ENCODE measurements around the gene FAF1.

Gene FAF1

DNA sequence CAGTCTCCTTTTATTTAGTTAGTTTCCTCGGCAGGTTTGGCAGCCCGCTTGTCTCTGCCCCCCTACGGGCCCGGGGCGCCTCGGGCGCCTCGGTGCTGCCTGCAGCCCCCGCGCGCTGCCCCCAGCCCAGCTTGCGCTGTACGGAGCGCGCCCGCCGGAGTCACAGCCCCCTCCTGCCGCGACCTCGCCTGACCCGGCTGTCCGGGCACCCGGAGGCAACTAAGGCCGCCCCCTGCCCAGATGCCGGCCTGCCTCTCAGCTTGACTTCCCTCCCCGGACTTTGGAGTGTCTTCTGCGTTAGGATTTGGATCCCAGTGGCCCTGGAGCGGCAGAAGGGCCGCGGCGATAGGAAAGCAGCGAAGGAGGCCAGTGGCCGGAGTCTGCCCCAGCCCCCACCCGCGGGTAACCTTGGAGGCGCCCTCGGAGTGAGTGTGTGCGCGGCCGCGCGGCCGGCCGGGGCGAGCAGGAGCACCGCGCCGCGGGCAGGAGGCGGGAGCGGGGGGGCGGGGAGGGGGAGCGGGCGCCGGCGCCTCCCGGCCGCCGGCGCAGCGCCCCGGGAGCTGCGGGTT is 17.6 kb upstream of the FAF1 start:
- Histone ChIP-seq H3K36me3 (ENCODE audit: control insufficient read depth in 1 of 2, insufficient read depth in 2 of 2, low read length in 2 of 2) (no peaks in the 10 kb centered on the region), H3K27ac (ENCODE audit: low read length) (peak overlapping the region; percentile 86), H3K4me3 (ENCODE audit: low read depth in 1 of 2, low read length in 2 of 2) (peak overlapping the region; percentile 88 to 93), H3K9me3 (ENCODE audit: control insufficient read depth in 1 of 2, low read length in 2 of 2) (no peaks in the 10 kb centered on the region), H3K4me1 (ENCODE audit: control insufficient read depth in 1 of 2, insufficient read depth in 2 of 2, low read length in 2 of 2) (peaks cover 0 to 3% of the 10 kb centered on the region in 2 donors), H3K27me3 (ENCODE audit: low read depth, low read length) (peaks cover 8% of the 10 kb centered on the region)

DNA sequence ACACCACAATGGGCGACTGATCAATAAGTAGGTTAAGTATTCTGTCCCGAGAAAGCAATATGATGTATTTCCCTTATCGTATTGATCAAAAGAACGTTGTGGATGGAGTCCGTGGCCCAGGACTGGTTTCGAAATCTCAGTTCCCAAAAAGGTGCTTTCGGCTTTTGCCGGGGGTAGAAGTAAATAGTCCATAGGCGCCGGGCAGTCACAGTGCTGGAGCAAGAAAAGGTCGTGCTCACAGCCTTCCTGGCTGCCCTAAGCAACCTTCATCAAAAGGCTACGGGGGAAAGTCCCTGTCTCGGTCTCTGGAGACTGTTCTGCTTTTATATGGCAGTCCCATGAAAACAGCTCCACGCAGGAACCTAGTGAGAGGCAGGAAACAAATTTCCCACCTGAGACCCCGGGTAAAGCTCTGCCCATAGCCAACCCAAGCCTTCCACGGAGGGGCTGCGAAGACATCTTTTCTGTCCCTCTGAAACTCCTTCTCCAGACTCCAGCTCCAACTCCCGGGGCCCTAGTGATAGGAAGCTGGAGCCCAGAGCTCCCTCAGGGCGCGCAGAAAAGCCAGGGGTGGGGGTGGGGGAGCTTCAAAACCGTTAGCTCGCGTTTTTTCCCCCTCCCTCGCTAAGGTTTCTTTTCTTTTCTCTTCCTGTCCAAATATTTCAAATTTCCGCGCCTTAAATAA is 17.0 kb upstream of the FAF1 start:
- no peaks in the 10 kb centered on the region for H3K36me3 ChIP-seq (ENCODE audit: control insufficient read depth in 1 of 2, insufficient read depth in 2 of 2, low read length in 2 of 2)
- peaks cover 8% of the 10 kb centered on the region for H3K27me3 ChIP-seq (ENCODE audit: low read depth, low read length)
- peak overlapping the region; percentile 86 for H3K27ac ChIP-seq (ENCODE audit: low read length)
- H3K9me3 ChIP-seq (ENCODE audit: control insufficient read depth in 1 of 2, low read length in 2 of 2) = no peaks in the 10 kb centered on the region
- H3K4me3 ChIP-seq (ENCODE audit: low read depth in 1 of 2, low read length in 2 of 2) = peak overlapping the region; percentile 88 to 93
- H3K4me1 ChIP-seq (ENCODE audit: control insufficient read depth in 1 of 2, insufficient read depth in 2 of 2, low read length in 2 of 2) = peaks cover 0 to 3% of the 10 kb centered on the region in 2 donors

DNA sequence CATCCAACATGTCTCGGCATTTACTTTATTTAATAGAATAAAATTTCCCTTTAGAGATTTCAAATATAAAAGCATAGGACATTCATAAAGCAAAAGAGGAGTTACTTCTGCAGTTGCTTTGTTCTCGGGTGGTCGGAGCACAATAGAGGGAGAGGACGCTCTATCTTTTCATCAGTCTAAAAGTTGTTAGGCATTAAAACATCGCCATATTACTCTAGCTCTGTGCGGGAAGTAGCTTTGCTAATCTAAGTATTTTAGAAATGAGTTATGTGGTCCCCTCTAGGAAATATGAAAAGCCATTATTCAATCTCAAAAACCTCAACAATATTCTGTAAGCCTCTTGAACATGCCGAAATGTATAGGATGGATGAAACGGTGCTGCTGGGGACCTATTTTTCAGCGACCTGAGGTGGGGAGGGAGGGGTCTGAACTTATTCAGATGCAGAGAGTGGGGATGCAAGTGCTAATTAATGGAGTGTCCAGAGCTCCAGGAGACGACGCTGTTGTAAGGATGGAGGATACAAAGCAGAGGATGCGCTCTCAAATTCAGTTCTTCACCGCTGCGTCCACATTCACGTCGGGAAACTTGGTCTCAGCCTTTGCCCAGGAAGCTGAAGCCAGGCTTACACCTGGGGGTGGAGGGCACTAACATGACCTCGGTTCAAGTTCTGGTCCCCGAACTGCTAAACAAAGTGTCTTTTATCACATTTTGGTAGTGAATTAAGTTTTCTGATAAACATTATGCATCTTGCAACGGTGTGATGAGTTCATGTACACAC is 16.2 kb upstream of the FAF1 start:
- peaks cover 8% of the 10 kb centered on the region for H3K27me3 ChIP-seq (ENCODE audit: low read depth, low read length)
- H3K4me1 ChIP-seq (ENCODE audit: control insufficient read depth in 1 of 2, insufficient read depth in 2 of 2, low read length in 2 of 2) = peaks cover 0 to 3% of the 10 kb centered on the region in 2 donors
- no peaks in the 10 kb centered on the region for H3K36me3 ChIP-seq (ENCODE audit: control insufficient read depth in 1 of 2, insufficient read depth in 2 of 2, low read length in 2 of 2)
- H3K9me3 ChIP-seq (ENCODE audit: control insufficient read depth in 1 of 2, low read length in 2 of 2) = no peaks in the 10 kb centered on the region
- H3K4me3 ChIP-seq (ENCODE audit: low read depth in 1 of 2, low read length in 2 of 2) = peak overlapping the region; percentile 88 to 93
- peak overlapping the region; percentile 86 for H3K27ac ChIP-seq (ENCODE audit: low read length)

DNA sequence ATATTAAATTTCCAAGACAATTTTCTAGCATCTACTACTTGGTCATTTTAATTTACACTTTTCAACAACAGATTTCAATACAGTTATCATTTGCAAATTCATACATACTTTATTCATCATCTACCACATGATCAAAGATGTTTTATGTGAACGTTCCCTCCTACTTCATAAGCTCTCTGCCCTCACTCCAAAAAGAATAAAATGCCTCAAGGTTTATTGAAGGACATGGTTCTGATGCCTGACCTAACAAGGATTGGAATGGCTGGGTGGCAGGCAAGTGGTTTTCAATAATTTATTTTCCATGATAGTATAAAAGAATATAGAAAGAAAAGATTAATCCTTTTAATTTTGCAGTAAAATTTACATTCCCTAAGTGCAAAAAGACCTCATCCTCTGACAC is 15.4 kb upstream of the FAF1 start:
- Histone ChIP-seq H3K9me3 (ENCODE audit: control insufficient read depth in 1 of 2, low read length in 2 of 2) (no peaks in the 10 kb centered on the region), H3K4me3 (ENCODE audit: low read depth in 1 of 2, low read length in 2 of 2) (no peak overlapping the region), H3K27ac (ENCODE audit: low read length) (no peak overlapping the region), H3K4me1 (ENCODE audit: control insufficient read depth in 1 of 2, insufficient read depth in 2 of 2, low read length in 2 of 2) (peaks cover 0 to 3% of the 10 kb centered on the region in 2 donors), H3K36me3 (ENCODE audit: control insufficient read depth in 1 of 2, insufficient read depth in 2 of 2, low read length in 2 of 2) (no peaks in the 10 kb centered on the region), H3K27me3 (ENCODE audit: low read depth, low read length) (peaks cover 8% of the 10 kb centered on the region)

DNA sequence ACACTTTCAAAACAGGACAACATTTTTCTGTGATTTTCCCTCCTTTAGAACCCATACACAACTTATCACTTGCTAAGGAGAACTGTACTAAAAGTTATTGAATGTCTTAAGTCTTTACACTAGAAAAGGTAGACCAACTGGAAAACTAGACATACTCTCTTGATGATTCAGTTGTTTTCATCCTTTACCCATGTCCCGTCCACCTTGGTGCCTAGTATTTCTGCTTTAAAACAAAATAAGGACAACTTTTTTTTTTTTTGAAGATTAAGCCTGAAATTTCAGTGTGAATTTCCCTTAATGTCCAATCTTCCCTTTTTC is 14.5 kb upstream of the FAF1 start:
- no peaks in the 10 kb centered on the region for H3K9me3 ChIP-seq (ENCODE audit: control insufficient read depth in 1 of 2, low read length in 2 of 2)
- H3K4me1 ChIP-seq (ENCODE audit: control insufficient read depth in 1 of 2, insufficient read depth in 2 of 2, low read length in 2 of 2) = peaks cover 0 to 3% of the 10 kb centered on the region in 2 donors
- peaks cover 8% of the 10 kb centered on the region for H3K27me3 ChIP-seq (ENCODE audit: low read depth, low read length)
- peaks cover 0 to 2% of the 10 kb centered on the region in 2 donors for H3K36me3 ChIP-seq (ENCODE audit: control insufficient read depth in 1 of 2, insufficient read depth in 2 of 2, low read length in 2 of 2)
- no peak overlapping the region for H3K27ac ChIP-seq (ENCODE audit: low read length)
- H3K4me3 ChIP-seq (ENCODE audit: low read depth in 1 of 2, low read length in 2 of 2) = no peak overlapping the region

DNA sequence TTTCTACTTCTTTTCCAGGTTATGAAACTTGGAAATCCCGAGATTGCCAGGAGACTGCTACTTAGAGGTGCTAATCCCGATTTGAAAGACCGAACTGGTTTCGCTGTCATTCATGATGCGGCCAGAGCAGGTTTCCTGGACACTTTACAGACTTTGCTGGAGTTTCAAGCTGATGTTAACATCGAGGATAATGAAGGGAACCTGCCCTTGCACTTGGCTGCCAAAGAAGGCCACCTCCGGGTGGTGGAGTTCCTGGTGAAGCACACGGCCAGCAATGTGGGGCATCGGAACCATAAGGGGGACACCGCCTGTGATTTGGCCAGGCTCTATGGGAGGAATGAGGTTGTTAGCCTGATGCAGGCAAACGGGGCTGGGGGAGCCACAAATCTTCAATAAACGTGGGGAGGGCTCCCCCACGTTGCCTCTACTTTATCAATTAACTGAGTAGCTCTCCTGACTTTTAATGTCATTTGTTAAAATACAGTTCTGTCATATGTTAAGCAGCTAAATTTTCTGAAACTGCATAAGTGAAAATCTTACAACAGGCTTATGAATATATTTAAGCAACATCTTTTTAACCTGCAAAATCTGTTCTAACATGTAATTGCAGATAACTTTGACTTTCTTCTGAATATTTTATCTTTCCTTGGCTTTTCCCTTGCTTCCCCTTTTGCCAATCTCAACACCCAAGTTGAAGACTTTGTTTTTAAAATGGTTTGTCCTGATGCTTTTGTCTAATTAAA is 14.0 kb upstream of the FAF1 start:
- Histone ChIP-seq H3K9me3 (ENCODE audit: control insufficient read depth in 1 of 2, low read length in 2 of 2) (no peaks in the 10 kb centered on the region), H3K27me3 (ENCODE audit: low read depth, low read length) (peaks cover 8% of the 10 kb centered on the region), H3K36me3 (ENCODE audit: control insufficient read depth in 1 of 2, insufficient read depth in 2 of 2, low read length in 2 of 2) (peaks cover 0 to 5% of the 10 kb centered on the region in 2 donors), H3K4me3 (ENCODE audit: low read depth in 1 of 2, low read length in 2 of 2) (no peak overlapping the region), H3K4me1 (ENCODE audit: control insufficient read depth in 1 of 2, insufficient read depth in 2 of 2, low read length in 2 of 2) (peaks cover 0 to 3% of the 10 kb centered on the region in 2 donors), H3K27ac (ENCODE audit: low read length) (no peak overlapping the region)

DNA sequence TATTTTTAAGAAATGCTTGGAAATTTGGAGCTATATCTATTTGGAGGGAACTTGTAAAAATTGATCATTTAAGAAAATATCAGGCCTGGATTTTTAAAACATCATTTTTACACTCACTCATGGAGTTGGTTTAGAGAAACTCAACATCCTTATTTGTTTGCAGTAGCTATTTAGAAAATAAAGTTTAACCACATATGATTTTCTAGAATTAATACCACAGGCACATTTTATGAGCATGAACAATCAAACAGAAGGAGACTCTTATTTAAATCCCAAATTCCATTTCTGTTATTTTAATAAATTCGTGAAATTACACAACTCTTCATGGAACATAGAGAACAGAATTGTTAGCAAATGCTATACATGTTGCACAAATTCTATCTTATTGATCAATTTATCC is 13.2 kb upstream of the FAF1 start:
- Histone ChIP-seq H3K36me3 (ENCODE audit: control insufficient read depth in 1 of 2, insufficient read depth in 2 of 2, low read length in 2 of 2) (peaks cover 0 to 5% of the 10 kb centered on the region in 2 donors), H3K27me3 (ENCODE audit: low read depth, low read length) (peaks cover 5% of the 10 kb centered on the region), H3K9me3 (ENCODE audit: control insufficient read depth in 1 of 2, low read length in 2 of 2) (no peaks in the 10 kb centered on the region), H3K4me3 (ENCODE audit: low read depth in 1 of 2, low read length in 2 of 2) (no peak overlapping the region), H3K4me1 (ENCODE audit: control insufficient read depth in 1 of 2, insufficient read depth in 2 of 2, low read length in 2 of 2) (peaks cover 0 to 3% of the 10 kb centered on the region in 2 donors), H3K27ac (ENCODE audit: low read length) (peak overlapping the region; percentile 70)

DNA sequence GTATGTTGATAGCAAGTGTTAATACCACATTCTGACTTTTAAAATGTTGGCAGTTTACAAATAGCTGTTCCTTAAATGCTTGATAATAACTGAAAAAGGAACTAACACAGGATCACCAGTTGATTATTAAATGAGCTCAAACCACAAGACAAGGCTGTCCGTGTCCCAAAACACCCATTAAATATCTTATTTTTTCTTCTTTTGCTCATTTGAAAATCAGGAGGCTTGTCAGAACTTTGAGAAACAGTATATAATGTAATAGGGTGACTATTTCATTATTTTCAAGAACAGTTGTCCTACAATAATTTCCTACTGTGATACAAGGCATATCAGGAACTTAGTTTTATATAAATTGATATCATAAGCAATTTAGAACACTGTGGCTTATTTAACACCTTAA is 12.7 kb upstream of the FAF1 start:
- Histone ChIP-seq H3K4me3 (ENCODE audit: low read depth in 1 of 2, low read length in 2 of 2) (peak overlapping the region; percentile 19 to 26), H3K4me1 (ENCODE audit: control insufficient read depth in 1 of 2, insufficient read depth in 2 of 2, low read length in 2 of 2) (peaks cover 0 to 3% of the 10 kb centered on the region in 2 donors)

DNA sequence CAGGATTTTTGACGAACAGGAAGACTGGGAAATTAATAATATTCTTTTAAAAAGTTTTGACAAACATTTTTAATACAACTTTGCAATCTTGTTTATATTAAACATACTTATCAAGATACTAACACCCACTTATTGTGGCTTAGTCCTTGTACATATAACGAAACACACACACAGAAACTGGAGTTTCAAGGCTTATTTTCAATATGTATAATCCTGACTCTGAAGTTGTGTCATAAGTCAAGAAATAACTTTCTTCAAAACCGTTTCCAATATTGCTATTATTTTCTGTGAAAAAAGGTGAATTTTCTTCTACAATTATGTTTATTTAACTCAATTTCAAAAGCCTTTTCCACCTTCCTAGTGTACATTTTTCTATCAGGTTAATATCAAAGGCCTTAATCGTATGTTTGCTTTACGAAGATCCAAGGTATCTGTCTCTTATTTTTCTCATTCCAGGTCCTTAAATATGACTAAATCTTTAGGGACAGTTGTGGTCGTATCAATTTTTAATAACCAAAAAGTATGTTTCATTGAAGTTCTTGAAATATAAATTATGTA is 11.8 kb upstream of the FAF1 start:
- Histone ChIP-seq H3K4me3 (ENCODE audit: low read depth in 1 of 2, low read length in 2 of 2) (peak overlapping the region; percentile 86 to 91), H3K9me3 (ENCODE audit: control insufficient read depth in 1 of 2, low read length in 2 of 2) (no peaks in the 10 kb centered on the region), H3K36me3 (ENCODE audit: control insufficient read depth in 1 of 2, insufficient read depth in 2 of 2, low read length in 2 of 2) (peaks cover 0 to 5% of the 10 kb centered on the region in 2 donors), H3K27me3 (ENCODE audit: low read depth, low read length) (peaks cover 5% of the 10 kb centered on the region), H3K27ac (ENCODE audit: low read length) (peak overlapping the region; percentile 91), H3K4me1 (ENCODE audit: control insufficient read depth in 1 of 2, insufficient read depth in 2 of 2, low read length in 2 of 2) (peaks cover 0 to 3% of the 10 kb centered on the region in 2 donors)

More for the DNA sequence above, 12.7 kb upstream of the FAF1 start:
- peaks cover 5% of the 10 kb centered on the region for H3K27me3 ChIP-seq (ENCODE audit: low read depth, low read length)
- H3K9me3 ChIP-seq (ENCODE audit: control insufficient read depth in 1 of 2, low read length in 2 of 2) = no peaks in the 10 kb centered on the region
- H3K27ac ChIP-seq (ENCODE audit: low read length) = peak overlapping the region; percentile 70
- peaks cover 0 to 5% of the 10 kb centered on the region in 2 donors for H3K36me3 ChIP-seq (ENCODE audit: control insufficient read depth in 1 of 2, insufficient read depth in 2 of 2, low read length in 2 of 2)

DNA sequence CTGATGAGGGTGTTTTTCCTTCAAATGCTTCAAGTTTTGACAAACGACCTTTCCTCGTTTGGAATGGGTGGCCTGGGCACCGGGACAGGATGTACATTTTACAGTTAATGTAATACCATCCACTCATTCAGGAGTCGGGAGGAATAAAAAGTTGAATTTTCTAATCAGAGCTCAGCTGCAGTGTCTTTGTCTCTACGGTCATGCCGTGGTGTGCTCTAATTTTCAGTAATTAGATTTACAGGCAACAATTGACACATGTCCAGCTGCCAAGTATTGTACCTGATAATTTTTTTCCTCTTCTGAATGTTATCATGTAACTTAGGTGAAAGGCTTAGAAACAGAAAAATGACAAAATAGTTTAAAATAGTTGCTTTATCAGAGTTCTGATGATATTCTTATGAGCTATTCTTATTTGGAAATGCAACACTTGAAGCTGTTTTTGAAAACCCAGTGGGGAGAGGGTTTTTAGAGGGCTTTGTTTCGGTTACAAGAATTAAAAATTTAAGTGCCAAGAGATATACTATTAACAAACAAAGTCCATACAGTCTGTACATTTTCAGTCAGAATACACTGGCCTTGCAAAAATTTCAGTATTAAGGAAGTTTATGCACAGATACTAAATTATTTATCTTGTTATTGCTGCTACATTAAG is 11.0 kb upstream of the FAF1 start:
- Histone ChIP-seq H3K27me3 (ENCODE audit: low read depth, low read length) (no peaks in the 10 kb centered on the region), H3K27ac (ENCODE audit: low read length) (peak overlapping the region; percentile 91), H3K9me3 (ENCODE audit: control insufficient read depth in 1 of 2, low read length in 2 of 2) (no peaks in the 10 kb centered on the region), H3K4me3 (ENCODE audit: low read depth in 1 of 2, low read length in 2 of 2) (peak overlapping the region; percentile 86 to 91), H3K36me3 (ENCODE audit: control insufficient read depth in 1 of 2, insufficient read depth in 2 of 2, low read length in 2 of 2) (peaks cover 0 to 5% of the 10 kb centered on the region in 2 donors), H3K4me1 (ENCODE audit: control insufficient read depth in 1 of 2, insufficient read depth in 2 of 2, low read length in 2 of 2) (peaks cover 0 to 5% of the 10 kb centered on the region in 2 donors)
